HepG2 (cell line): ENCODE data around the gene RAB11FIP5. TPM values are rescaled to one million over a fixed set of nuclear protein-coding genes. Genes with fewer than 3 reads are reported as not detected.

Source experiments
- ATAC-seq: fragments of 200-7000 bp; cut with Tn5 transposase; 3 replicates; pipeline ENCODE4 v1.9.1; 2020; ENCODE audit warnings: mild to moderate bottlenecking, moderate library complexity
- BruUV-seq: library from RNA; stranded (reverse); fragments of 400-500 nt; replicated peaks from 2 replicates; lab custom pipeline; 2021; lab: Mats Ljungman, UMichigan
- CTCF ChIA-PET: fragments of 300-600 bp; formaldehyde crosslinking; extraction: SDS; loops from one replicate; lab custom pipeline; 2021; ENCODE audit warnings: low total read pairs, inconsistent platforms, low intra/inter-chr PET ratio; lab: Yijun Ruan, JAX
- POLR2A ChIA-PET: fragments of 350-600 bp; sonication (Branson Sonifier 250); formaldehyde crosslinking; loops from one replicate; lab custom pipeline; 2020; ENCODE audit warnings: antibody characterized with exemption, inconsistent platforms; lab: Yijun Ruan, JAX
- DNase-seq: peaks from one replicate; pipeline ENCODE4 v3.0.0-alpha.2; 2015; ENCODE audit warnings: low spot score
- FAIRE-seq: peaks from 3 replicates; lab custom pipeline; 2011; peaks lifted over from hg19 to GRCh38; lab: Jason Lieb, UNC
- H2AFZ ChIP-seq: one replicate; pipeline ENCODE4 v1.6.1; 2011; ENCODE audit warnings: low read length, inconsistent platforms
- H3K27ac ChIP-seq: fragments of 300-600 bp; 3 replicates; pipeline ENCODE4 v1.8.0; 2011; ENCODE audit warnings: mixed run types, mild to moderate bottlenecking, mixed read lengths, low read length, inconsistent platforms; ENCODE audit not compliant: insufficient read depth; ENCODE audit errors: extremely low read length
- H3K27me3 ChIP-seq, 2 experiments: fragments of 200-600 bp in 1 of 2; 2 replicates in 1 of 2; 3 replicates in 1 of 2; pipeline versions ENCODE4 v1.6.0 to v1.8.0; 2011; ENCODE audit warnings: low read length in 2 of 2, mild to moderate bottlenecking in 2 of 2, moderate library complexity in 2 of 2, inconsistent platforms in 1 of 2; ENCODE audit not compliant: insufficient read depth in 2 of 2, control insufficient read depth in 1 of 2
- H3K36me3 ChIP-seq, 2 experiments: fragments of 200-600 bp in 1 of 2; replicated peaks in 1 of 2; 2 replicates in 1 of 2; 3 replicates in 1 of 2; pipeline versions ENCODE4 v1.5.1 to v1.8.0; 2011; ENCODE audit warnings: low read length in 2 of 2, inconsistent platforms in 1 of 2; ENCODE audit not compliant: insufficient read depth in 2 of 2, control insufficient read depth in 1 of 2
- H3K4me1 ChIP-seq: 2 replicates; pipeline ENCODE4 v1.5.1; 2012; ENCODE audit warnings: low read length, inconsistent platforms; ENCODE audit not compliant: insufficient read depth
- H3K4me2 ChIP-seq: 2 replicates; pipeline ENCODE4 v1.6.0; 2011; ENCODE audit warnings: low read depth, low read length, inconsistent platforms
- H3K4me3 ChIP-seq, 3 experiments: fragments of 200-600 bp in 1 of 3; sonication (generic), shearing (Covaris generic) in 1 of 3; replicated peaks in 1 of 3; 2 replicates each; pipeline ENCODE4 v1.5.1; 2011 to 2016; ENCODE audit warnings: low read length in 3 of 3, inconsistent platforms in 2 of 3, low read depth in 2 of 3, mild to moderate bottlenecking in 2 of 3, control low read depth in 1 of 3, mixed read lengths in 1 of 3; ENCODE audit not compliant: insufficient read depth in 1 of 3
- H3K79me2 ChIP-seq: one replicate; pipeline ENCODE4 v1.6.1; 2011; ENCODE audit warnings: low read length, inconsistent platforms; ENCODE audit not compliant: insufficient read depth
- H3K9ac ChIP-seq: 2 replicates; pipeline ENCODE4 v1.6.0; 2011; ENCODE audit warnings: mild to moderate bottlenecking, low read depth, low read length, inconsistent platforms; ENCODE audit not compliant: insufficient read depth
- H3K9me3 ChIP-seq: 2 replicates; pipeline ENCODE4 v1.5.1; 2012; ENCODE audit warnings: mild to moderate bottlenecking, low read length
- H4K20me1 ChIP-seq: 2 replicates; pipeline ENCODE4 v1.6.0; 2011; ENCODE audit warnings: inconsistent platforms, mild to moderate bottlenecking, low read length, moderate library complexity; ENCODE audit not compliant: insufficient read depth
- CCDC6 ChIP-seq: sonication (generic); formaldehyde crosslinking; IDR thresholded peaks from 2 replicates; pipeline ENCODE4 v1.8.1; 2022; ENCODE audit warnings: mild to moderate bottlenecking, missing genetic modification reagents, moderate library complexity
- FOXP4 ChIP-seq: sonication (generic); formaldehyde crosslinking; IDR thresholded peaks from 2 replicates; pipeline ENCODE4 v1.4.0; 2020; ENCODE audit warnings: missing genetic modification reagents
- HNRNPLL ChIP-seq: fragments of 200-400 bp; formaldehyde crosslinking; IDR thresholded peaks from 2 replicates; pipeline ENCODE4 v1.6.1; 2017; ENCODE audit warnings: mild to moderate bottlenecking, low read depth, low read length; ENCODE audit not compliant: poor library complexity, severe bottlenecking
- KLF6 ChIP-seq: IDR thresholded peaks from 2 replicates; pipeline ENCODE4 v1.8.0; 2016; ENCODE audit warnings: missing biosample characterization, missing genetic modification reagents
- MED13 ChIP-seq: sonication (generic); formaldehyde crosslinking; IDR thresholded peaks from 2 replicates; pipeline ENCODE4 v1.5.0; 2020; ENCODE audit warnings: missing genetic modification reagents
- MXD4 ChIP-seq: IDR thresholded peaks from 2 replicates; pipeline ENCODE4 v1.6.1; 2016; ENCODE audit warnings: mild to moderate bottlenecking, missing biosample characterization, missing genetic modification reagents
- RFXANK ChIP-seq: IDR thresholded peaks from 2 replicates; pipeline ENCODE4 v1.6.1; 2016
- TCF12 ChIP-seq, 2 experiments: fragments of 450-650 bp in 1 of 2; sonication (generic) in 1 of 2; formaldehyde crosslinking in 1 of 2; IDR thresholded peaks; 2 replicates each; pipeline versions ENCODE4 v1.6.1 to v1.8.0; 2017 to 2022; ENCODE audit warnings: antibody characterized with exemption in 1 of 2, mild to moderate bottlenecking in 1 of 2, missing genetic modification reagents in 1 of 2, moderate library complexity in 1 of 2
- TRIM24 ChIP-seq: sonication (generic); formaldehyde crosslinking; IDR thresholded peaks from 2 replicates; pipeline ENCODE4 v1.8.0; 2022; ENCODE audit warnings: mild to moderate bottlenecking, missing genetic modification reagents
- ZNF331 ChIP-seq: sonication (generic); formaldehyde crosslinking; IDR thresholded peaks from 2 replicates; pipeline ENCODE4 v1.4.0; 2020; ENCODE audit warnings: missing genetic modification reagents
- ZNF605 ChIP-seq: sonication (generic); formaldehyde crosslinking; IDR thresholded peaks from 2 replicates; pipeline ENCODE4 v1.8.0; 2022; ENCODE audit warnings: mild to moderate bottlenecking, missing genetic modification reagents
- ZNF776 ChIP-seq: sonication (generic); formaldehyde crosslinking; IDR thresholded peaks from 2 replicates; pipeline ENCODE4 v1.4.0; 2020; ENCODE audit warnings: mild to moderate bottlenecking, missing genetic modification reagents
- ZSCAN21 ChIP-seq: sonication (generic); formaldehyde crosslinking; IDR thresholded peaks from 2 replicates; pipeline ENCODE4 v1.8.0; 2022; ENCODE audit warnings: mild to moderate bottlenecking, missing genetic modification reagents, moderate library complexity, borderline replicate concordance
- WGBS: methylation state at CpG from one replicate; pipeline ENCODE4 v1.1.6; 2017; ENCODE audit warnings: low lambda C conversion rate; 5-methylcytosine and 5-hydroxymethylcytosine counted together
- in situ Hi-C: cut with HindIII; loops from 2 replicates; pipeline ENCODE4 v1.10.0; 2017; ENCODE audit warnings: low pct_unique_long_range_greater_than_20kb; ENCODE audit not compliant: extremely low pct_ligation_motif_present
- intact Hi-C: fragments of 100-400 bp; cut with micrococcal nuclease; formaldehyde crosslinking; loops from one replicate; pipeline ENCODE4 v1.10.0; 2022; ENCODE audit not compliant: unreplicated experiment
- polyA plus RNA-seq, 8 experiments: library from polyadenylated mRNA; depleted of rRNA in 3 of 8; stranded (reverse) in 7 of 8; unstranded in 1 of 8; fragments of >200 nt; fragmentation: Illumina TruSeq in 4 of 8; extraction: Trizol in 4 of 8; gene quantifications; 2 replicates each; pipeline versions ENCODE4 v1.2.1 to v1.2.3, GENCODE V29; 2011 to 2016; ENCODE audit warnings: low read depth in 4 of 8, missing spikeins in 1 of 8, mixed read lengths in 1 of 8; ENCODE audit not compliant: insufficient read depth in 1 of 8
- total RNA-seq, 5 experiments: library from RNA; depleted of rRNA; stranded (reverse); fragments of >200 nt; fragmentation: Illumina TruSeq; extraction: Trizol; gene quantifications; 2 replicates each; pipeline ENCODE4 v1.2.3, GENCODE V29; 2016; ENCODE audit warnings: low read depth in 1 of 5
- TF ChIP-seq, protein P1 (sequence below): sonication (generic); formaldehyde crosslinking; IDR thresholded peaks from 2 replicates; pipeline ENCODE4 v1.4.0; 2020; ENCODE audit warnings: missing genetic modification reagents, borderline replicate concordance
- TF ChIP-seq, protein P2 (sequence below): sonication (generic); formaldehyde crosslinking; IDR thresholded peaks from 2 replicates; pipeline ENCODE4 v1.5.0; 2020; ENCODE audit warnings: missing genetic modification reagents
- TF ChIP-seq, protein P3 (sequence below): IDR thresholded peaks from 2 replicates; pipeline ENCODE4 v1.6.1; 2016; ENCODE audit warnings: missing compliant biosample characterization, missing genetic modification reagents, borderline replicate concordance

RAB11FIP5 gene
- total and polyA plus RNA-seq, 2 of the 13 experiments (the other 11 are each of a cell fraction or from before 2014, with no cell fraction given), result 9.4 to 22.9 TPM

DNA sequence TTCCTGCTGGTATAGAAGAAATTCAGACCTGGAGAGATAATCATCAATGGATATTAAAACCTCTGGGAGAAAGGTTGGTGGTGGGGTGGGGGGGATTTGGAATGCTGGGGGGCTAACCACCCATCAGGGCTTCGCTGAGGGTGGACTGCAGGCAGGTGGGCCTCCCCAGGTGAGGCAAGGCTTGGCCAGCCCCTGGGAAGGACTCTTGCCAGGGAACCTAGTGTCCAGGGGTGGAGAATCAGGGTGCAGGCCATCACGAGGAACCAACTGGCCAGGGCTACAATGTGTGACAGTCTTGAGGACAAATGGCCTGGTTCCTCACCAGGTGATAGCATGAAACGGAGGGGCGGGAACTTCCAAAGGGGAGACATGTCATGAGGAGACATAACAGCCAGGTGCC lies 11.8 kb downstream of the RAB11FIP5 start:
- Histone ChIP-seq H3K4me3 (no peak overlapping the region), H2AFZ (no peak overlapping the region), H3K27ac (no peak overlapping the region), H3K4me2 (no peak overlapping the region), H3K4me1 (peaks cover 28% of the 10 kb centered on the region), H3K9ac (no peak overlapping the region), H3K27me3 (no peaks in the 10 kb centered on the region), H4K20me1 (peaks cover 36% of the 10 kb centered on the region; the same call in 1 of the 2 replicates), H3K36me3 (peaks cover 7 to 8% of the 10 kb centered on the region in 2 experiments; a peak in 3 of 5 replicates), H3K79me2 (peaks cover 31% of the 10 kb centered on the region), H3K9me3 (no peaks in the 10 kb centered on the region)
- BruUV-seq, result no TSS peak
- DNase-seq (no peak), FAIRE-seq (no peak), ATAC-seq (no peak)
- intact Hi-C loops (no loop called here), in situ Hi-C loops (no loop called here)
- ChIA-PET POLR2A (no interaction called here), CTCF (no interaction called here)
- WGBS, result 98% methylated on average over 4 of the region's 4 CpGs
- TF ChIP-seq ZNF605 (CRISPR knock-in tag) (no peak), TCF12 (IDR thresholded peaks at IDR 0.05) (no peak), TCF12 (CRISPR knock-in tag; IDR thresholded peaks at IDR 0.05) (no peak), MED13 (no peak), ZSCAN21 (CRISPR knock-in tag) (no peak), KLF6 (no peak), CCDC6 (CRISPR knock-in tag) (no peak), MXD4 (CRISPR knock-in tag) (no peak), ZNF776 (CRISPR knock-in tag) (no peak), RFXANK (no peak), TRIM24 (CRISPR knock-in tag) (no peak), FOXP4 (CRISPR knock-in tag) (no peak), ZNF331 (no peak), HNRNPLL (no peak)
- TF ChIP-seq, protein P1, sequence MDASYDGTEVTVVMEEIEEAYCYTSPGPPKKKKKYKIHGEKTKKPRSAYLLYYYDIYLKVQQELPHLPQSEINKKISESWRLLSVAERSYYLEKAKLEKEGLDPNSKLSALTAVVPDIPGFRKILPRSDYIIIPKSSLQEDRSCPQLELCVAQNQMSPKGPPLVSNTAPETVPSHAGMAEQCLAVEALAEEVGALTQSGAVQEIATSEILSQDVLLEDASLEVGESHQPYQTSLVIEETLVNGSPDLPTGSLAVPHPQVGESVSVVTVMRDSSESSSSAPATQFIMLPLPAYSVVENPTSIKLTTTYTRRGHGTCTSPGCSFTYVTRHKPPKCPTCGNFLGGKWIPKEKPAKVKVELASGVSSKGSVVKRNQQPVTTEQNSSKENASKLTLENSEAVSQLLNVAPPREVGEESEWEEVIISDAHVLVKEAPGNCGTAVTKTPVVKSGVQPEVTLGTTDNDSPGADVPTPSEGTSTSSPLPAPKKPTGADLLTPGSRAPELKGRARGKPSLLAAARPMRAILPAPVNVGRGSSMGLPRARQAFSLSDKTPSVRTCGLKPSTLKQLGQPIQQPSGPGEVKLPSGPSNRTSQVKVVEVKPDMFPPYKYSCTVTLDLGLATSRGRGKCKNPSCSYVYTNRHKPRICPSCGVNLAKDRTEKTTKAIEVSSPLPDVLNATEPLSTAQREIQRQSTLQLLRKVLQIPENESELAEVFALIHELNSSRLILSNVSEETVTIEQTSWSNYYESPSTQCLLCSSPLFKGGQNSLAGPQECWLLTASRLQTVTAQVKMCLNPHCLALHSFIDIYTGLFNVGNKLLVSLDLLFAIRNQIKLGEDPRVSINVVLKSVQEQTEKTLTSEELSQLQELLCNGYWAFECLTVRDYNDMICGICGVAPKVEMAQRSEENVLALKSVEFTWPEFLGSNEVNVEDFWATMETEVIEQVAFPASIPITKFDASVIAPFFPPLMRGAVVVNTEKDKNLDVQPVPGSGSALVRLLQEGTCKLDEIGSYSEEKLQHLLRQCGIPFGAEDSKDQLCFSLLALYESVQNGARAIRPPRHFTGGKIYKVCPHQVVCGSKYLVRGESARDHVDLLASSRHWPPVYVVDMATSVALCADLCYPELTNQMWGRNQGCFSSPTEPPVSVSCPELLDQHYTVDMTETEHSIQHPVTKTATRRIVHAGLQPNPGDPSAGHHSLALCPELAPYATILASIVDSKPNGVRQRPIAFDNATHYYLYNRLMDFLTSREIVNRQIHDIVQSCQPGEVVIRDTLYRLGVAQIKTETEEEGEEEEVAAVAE (CRISPR knock-in tag), result no peak
- TF ChIP-seq, protein P2, sequence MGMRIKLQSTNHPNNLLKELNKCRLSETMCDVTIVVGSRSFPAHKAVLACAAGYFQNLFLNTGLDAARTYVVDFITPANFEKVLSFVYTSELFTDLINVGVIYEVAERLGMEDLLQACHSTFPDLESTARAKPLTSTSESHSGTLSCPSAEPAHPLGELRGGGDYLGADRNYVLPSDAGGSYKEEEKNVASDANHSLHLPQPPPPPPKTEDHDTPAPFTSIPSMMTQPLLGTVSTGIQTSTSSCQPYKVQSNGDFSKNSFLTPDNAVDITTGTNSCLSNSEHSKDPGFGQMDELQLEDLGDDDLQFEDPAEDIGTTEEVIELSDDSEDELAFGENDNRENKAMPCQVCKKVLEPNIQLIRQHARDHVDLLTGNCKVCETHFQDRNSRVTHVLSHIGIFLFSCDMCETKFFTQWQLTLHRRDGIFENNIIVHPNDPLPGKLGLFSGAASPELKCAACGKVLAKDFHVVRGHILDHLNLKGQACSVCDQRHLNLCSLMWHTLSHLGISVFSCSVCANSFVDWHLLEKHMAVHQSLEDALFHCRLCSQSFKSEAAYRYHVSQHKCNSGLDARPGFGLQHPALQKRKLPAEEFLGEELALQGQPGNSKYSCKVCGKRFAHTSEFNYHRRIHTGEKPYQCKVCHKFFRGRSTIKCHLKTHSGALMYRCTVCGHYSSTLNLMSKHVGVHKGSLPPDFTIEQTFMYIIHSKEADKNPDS (CRISPR knock-in tag), result no peak
- TF ChIP-seq, protein P3, sequence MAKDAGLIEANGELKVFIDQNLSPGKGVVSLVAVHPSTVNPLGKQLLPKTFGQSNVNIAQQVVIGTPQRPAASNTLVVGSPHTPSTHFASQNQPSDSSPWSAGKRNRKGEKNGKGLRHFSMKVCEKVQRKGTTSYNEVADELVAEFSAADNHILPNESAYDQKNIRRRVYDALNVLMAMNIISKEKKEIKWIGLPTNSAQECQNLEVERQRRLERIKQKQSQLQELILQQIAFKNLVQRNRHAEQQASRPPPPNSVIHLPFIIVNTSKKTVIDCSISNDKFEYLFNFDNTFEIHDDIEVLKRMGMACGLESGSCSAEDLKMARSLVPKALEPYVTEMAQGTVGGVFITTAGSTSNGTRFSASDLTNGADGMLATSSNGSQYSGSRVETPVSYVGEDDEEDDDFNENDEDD (CRISPR knock-in tag), result no peak
